ENCODE results near the gene EYA2. TPM values are rescaled to one million over a fixed set of nuclear protein-coding genes. Genes with fewer than 3 reads are reported as not detected.

Gene EYA2
- total and polyA plus RNA-seq, 4 donors = 0.17 to 0.54 (median 0.23) TPM; not detected in 1

DNA sequence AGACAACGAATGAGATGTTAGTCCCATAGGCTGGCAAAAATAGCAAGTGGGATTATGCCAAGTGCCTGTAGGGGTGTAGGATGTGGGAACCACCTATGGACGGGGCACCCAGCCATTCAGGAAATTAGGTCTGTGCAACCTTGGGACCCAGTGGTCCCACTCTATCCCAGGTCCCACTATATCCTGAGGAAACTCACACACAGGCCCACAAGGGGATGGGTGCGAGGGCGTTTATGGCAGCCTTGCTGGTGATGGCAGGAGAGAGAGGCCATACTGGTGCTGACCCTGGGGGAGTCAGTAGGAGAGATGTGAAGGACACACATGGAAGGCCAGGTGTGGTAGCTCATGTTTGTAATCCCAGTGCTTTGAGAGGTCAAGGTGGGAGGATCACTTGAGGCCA lies 163.6 kb downstream of the EYA2 start:
- Histone ChIP-seq H3K9ac (ENCODE audit: low read depth in 1 of 2, low read length in 2 of 2) (no peak overlapping the region), H3K36me3 (ENCODE audit: control insufficient read depth in 4 of 4, insufficient read depth in 3 of 4, low read depth in 1 of 4, low read length in 3 of 4) (no peaks in the 10 kb centered on the region), H3K9me3 (ENCODE audit: control insufficient read depth in 4 of 4, low read length in 3 of 4) (no peaks in the 10 kb centered on the region), H3K4me3 (ENCODE audit: low read depth in 1 of 3, low read length in 3 of 3) (no peak overlapping the region), H3K4me1 (ENCODE audit: control insufficient read depth in 4 of 4, insufficient read depth in 4 of 4, low read length in 3 of 4) (no peaks in the 10 kb centered on the region), H3K27me3 (ENCODE audit: control insufficient read depth in 4 of 4, insufficient read depth in 4 of 4, low read length in 3 of 4) (peaks cover 0 to 2% (median 0%) of the 10 kb centered on the region in 4 donors), H3K27ac (ENCODE audit: low read depth in 1 of 2, low read length in 2 of 2) (no peak overlapping the region)
- no peak for DNase-seq (ENCODE audit: low spot score)
- 94% methylated on average over 4 of the region's 4 CpGs for WGBS
- TF ChIP-seq REST (IDR thresholded peaks at IDR 0.05) (no peak), HNF4A (conservative IDR thresholded peaks at IDR 0.05) (no peak), YY1 (IDR thresholded peaks at IDR 0.05) (no peak)

DNA sequence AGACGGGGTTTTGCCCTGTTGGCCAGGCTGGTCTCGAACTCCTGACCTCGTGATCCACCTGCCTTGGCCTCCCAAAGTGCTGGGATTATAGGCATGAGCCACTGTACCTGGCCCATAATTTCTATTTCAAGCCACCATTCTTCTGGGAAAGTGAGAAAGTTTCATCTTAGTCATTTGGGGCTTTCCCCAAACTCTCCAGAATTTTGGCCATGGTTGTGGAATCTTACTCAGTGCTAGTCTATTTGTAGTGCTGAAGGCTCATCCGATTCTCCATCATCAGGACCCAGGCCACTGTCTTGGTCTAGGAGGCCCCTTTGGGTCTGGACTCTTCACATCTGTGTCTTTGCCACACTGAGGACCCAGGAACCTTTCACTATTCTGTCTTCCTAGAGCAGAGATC lies 164.9 kb downstream of the EYA2 start:
- peaks cover 0 to 2% (median 0%) of the 10 kb centered on the region in 4 donors for H3K27me3 ChIP-seq (ENCODE audit: control insufficient read depth in 4 of 4, insufficient read depth in 4 of 4, low read length in 3 of 4)
- no peaks in the 10 kb centered on the region for H3K9me3 ChIP-seq (ENCODE audit: control insufficient read depth in 4 of 4, low read length in 3 of 4)
- no peaks in the 10 kb centered on the region for H3K36me3 ChIP-seq (ENCODE audit: control insufficient read depth in 4 of 4, insufficient read depth in 3 of 4, low read depth in 1 of 4, low read length in 3 of 4)
- 87% methylated on average over 4 of the region's 4 CpGs for WGBS
- H3K9ac ChIP-seq (ENCODE audit: low read depth in 1 of 2, low read length in 2 of 2) = no peak overlapping the region
- TF ChIP-seq ZBTB33 (IDR thresholded peaks at IDR 0.05) (no peak), FOXA1 (IDR thresholded peaks at IDR 0.05) (no peak), FOXA2 (IDR thresholded peaks at IDR 0.05) (no peak), CTCF (IDR thresholded peaks at IDR 0.05; ENCODE audit: low read depth, low read length, missing input control) (no peak), RXRA (IDR thresholded peaks at IDR 0.05) (no peak), TAF1 (conservative IDR thresholded peaks at IDR 0.05) (no peak)
- no peak overlapping the region for H3K4me3 ChIP-seq (ENCODE audit: low read depth in 1 of 3, low read length in 3 of 3)
- no peaks in the 10 kb centered on the region for H3K4me1 ChIP-seq (ENCODE audit: control insufficient read depth in 4 of 4, insufficient read depth in 4 of 4, low read length in 3 of 4)
- H3K27ac ChIP-seq (ENCODE audit: low read depth in 1 of 2, low read length in 2 of 2) = no peak overlapping the region
- DNase-seq (ENCODE audit: low spot score) = no peak

DNA sequence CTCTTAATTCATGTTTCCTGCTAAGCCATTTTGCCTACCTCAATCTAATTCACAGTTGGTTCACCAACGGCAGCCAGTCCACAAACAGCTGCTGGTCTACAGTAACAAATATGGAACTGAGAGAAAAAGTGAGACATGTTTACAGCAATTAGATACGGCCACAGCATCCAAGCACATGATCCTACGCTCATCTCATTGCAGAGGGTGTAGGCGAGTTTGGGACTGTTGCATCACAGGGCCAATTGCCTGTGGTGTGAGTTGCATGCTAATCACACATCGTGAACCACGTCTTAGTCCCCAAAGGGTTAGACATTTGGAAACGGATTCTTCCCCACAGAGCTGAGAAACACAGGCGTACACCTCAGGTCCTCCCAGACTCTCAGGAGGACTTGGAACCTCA lies 166.9 kb downstream of the EYA2 start:
- no peak for DNase-seq (ENCODE audit: low spot score)
- H3K4me3 ChIP-seq (ENCODE audit: low read depth in 1 of 3, low read length in 3 of 3) = no peak overlapping the region
- no peak overlapping the region for H3K27ac ChIP-seq (ENCODE audit: low read depth in 1 of 2, low read length in 2 of 2)
- no peak for TF ChIP-seq CTCF (IDR thresholded peaks at IDR 0.05; ENCODE audit: low read depth, low read length, missing input control)
- WGBS = 90% methylated on average over 8 of the region's 8 CpGs
- no peaks in the 10 kb centered on the region for H3K27me3 ChIP-seq (ENCODE audit: control insufficient read depth in 4 of 4, insufficient read depth in 4 of 4, low read length in 3 of 4)
- H3K4me1 ChIP-seq (ENCODE audit: control insufficient read depth in 4 of 4, insufficient read depth in 4 of 4, low read length in 3 of 4) = no peaks in the 10 kb centered on the region
- H3K36me3 ChIP-seq (ENCODE audit: control insufficient read depth in 4 of 4, insufficient read depth in 3 of 4, low read depth in 1 of 4, low read length in 3 of 4) = no peaks in the 10 kb centered on the region
- no peaks in the 10 kb centered on the region for H3K9me3 ChIP-seq (ENCODE audit: control insufficient read depth in 4 of 4, low read length in 3 of 4)
- no peak overlapping the region for H3K9ac ChIP-seq (ENCODE audit: low read depth in 1 of 2, low read length in 2 of 2)
